K562 (cell line): Measurements from ENCODE around the gene IDI2. TPM values are rescaled to one million over a fixed set of nuclear protein-coding genes. Genes with fewer than 3 reads are reported as not detected.

Source experiments
- ARID3B ChIP-seq: fragments of 250-450 bp; sonication (Bioruptor Pico); IDR thresholded peaks from 2 replicates; pipeline ENCODE4 v1.4.0; 2020; ENCODE audit warnings: borderline replicate concordance
- ATF1 ChIP-seq, 2 experiments: fragments of 450-650 bp in 1 of 2; IDR thresholded peaks; 2 replicates each; pipeline ENCODE4 v1.6.1; 2016; ENCODE audit warnings: missing compliant biosample characterization in 1 of 2, missing genetic modification characterization in 1 of 2
- C11orf30 ChIP-seq: fragments of 450-650 bp; IDR thresholded peaks from 2 replicates; pipeline ENCODE4 v1.6.1; 2016; ENCODE audit warnings: low read depth, mild to moderate bottlenecking
- DNMT1 ChIP-seq: fragments of 450-650 bp; IDR thresholded peaks from 2 replicates; pipeline ENCODE4 v1.6.1; 2016; ENCODE audit warnings: antibody characterized with exemption, mild to moderate bottlenecking
- E2F5 ChIP-seq: sonication (generic); formaldehyde crosslinking; IDR thresholded peaks from 2 replicates; pipeline ENCODE4 v1.8.0; 2022; ENCODE audit warnings: mild to moderate bottlenecking, missing genetic modification reagents
- EP300 ChIP-seq: IDR thresholded peaks from 2 replicates; pipeline ENCODE4 v1.6.1; 2012; ENCODE audit warnings: low read length, improper control_type of control experiment
- EP400 ChIP-seq: fragments of 450-650 bp; IDR thresholded peaks from 2 replicates; pipeline ENCODE4 v1.6.1; 2017; ENCODE audit warnings: antibody characterized with exemption, mild to moderate bottlenecking, moderate library complexity
- HMG20A ChIP-seq: fragments of 450-650 bp; formaldehyde crosslinking; conservative IDR thresholded peaks from 2 replicates; pipeline ENCODE4 v1.4.0; 2020; ENCODE audit warnings: mild to moderate bottlenecking, mixed read lengths
- KLF13 ChIP-seq: fragments of 450-650 bp; IDR thresholded peaks from 2 replicates; pipeline ENCODE4 v1.6.1; 2016; ENCODE audit warnings: missing genetic modification characterization, low read depth, mild to moderate bottlenecking, missing compliant biosample characterization, moderate library complexity, borderline replicate concordance
- NFIC ChIP-seq: fragments of 450-650 bp; IDR thresholded peaks from 2 replicates; pipeline ENCODE4 v1.6.1; 2017; ENCODE audit warnings: mild to moderate bottlenecking, inconsistent platforms
- PHF8 ChIP-seq: fragments of 200-600 bp; sonication (generic); IDR thresholded peaks from 2 replicates; pipeline ENCODE4 v1.6.1; 2012; ENCODE audit warnings: mixed run types, mild to moderate bottlenecking, inconsistent platforms, low read length, moderate library complexity, borderline replicate concordance
- PTRF ChIP-seq: fragments of 450-650 bp; IDR thresholded peaks from 2 replicates; pipeline ENCODE4 v1.6.1; 2016; ENCODE audit warnings: mild to moderate bottlenecking, missing genetic modification characterization, missing compliant biosample characterization
- RBM25 ChIP-seq: fragments of 200-400 bp; formaldehyde crosslinking; IDR thresholded peaks from 2 replicates; pipeline ENCODE4 v1.6.1; 2018; ENCODE audit warnings: low read length, low read depth, moderate library complexity; ENCODE audit not compliant: severe bottlenecking
- TCF7 ChIP-seq: sonication (generic); IDR thresholded peaks from 2 replicates; pipeline ENCODE4 v1.6.1; 2016; ENCODE audit warnings: antibody characterized with exemption, borderline replicate concordance
- THRAP3 ChIP-seq: fragments of 450-650 bp; IDR thresholded peaks from 2 replicates; pipeline ENCODE4 v1.6.1; 2016; ENCODE audit warnings: mild to moderate bottlenecking, inconsistent platforms, borderline replicate concordance
- ZFX ChIP-seq: sonication (generic); formaldehyde crosslinking; IDR thresholded peaks from 2 replicates; pipeline ENCODE4 v1.8.0; 2022; ENCODE audit warnings: mild to moderate bottlenecking, missing genetic modification reagents, moderate library complexity
- ZNF224 ChIP-seq: sonication (generic); formaldehyde crosslinking; IDR thresholded peaks from 2 replicates; pipeline ENCODE4 v1.8.0; 2022; ENCODE audit warnings: mild to moderate bottlenecking, missing genetic modification reagents
- polyA plus RNA-seq, 8 experiments: library from polyadenylated mRNA; depleted of rRNA in 4 of 8; stranded (reverse) in 5 of 8; unstranded in 3 of 8; fragments of >200 nt; fragmentation: Nextera tagmentation in 2 of 8; fragmentation: Illumina TruSeq in 1 of 8; extraction: Ambion mirVana in 2 of 8; extraction: Trizol in 1 of 8; gene quantifications; 2 replicates each; pipeline versions ENCODE4 v1.2.1 to v1.2.3, GENCODE V29; 2011 to 2014; ENCODE audit warnings: inconsistent platforms in 1 of 8, missing spikeins in 1 of 8
- total RNA-seq, 7 experiments: library from RNA; depleted of rRNA in 6 of 7; stranded (reverse); fragments of >200 nt in 6 of 7; fragmentation: Illumina TruSeq in 2 of 7; extraction: Trizol in 2 of 7; gene quantifications; 2 replicates each; pipeline versions ENCODE4 v1.2.1 to v1.2.3, GENCODE V29; 2011 to 2021; ENCODE audit warnings: low replicate concordance in 1 of 7
- TF ChIP-seq, protein P1 (sequence below): sonication (generic); formaldehyde crosslinking; IDR thresholded peaks from 2 replicates; pipeline ENCODE4 v1.8.0; 2022; ENCODE audit warnings: mild to moderate bottlenecking, missing genetic modification reagents
- TF ChIP-seq, protein P2 (sequence below), 2 experiments: IDR thresholded peaks; 2 replicates each; pipeline ENCODE4 v1.6.1; 2012; ENCODE audit warnings: improper control_type of control experiment in 2 of 2, low read depth in 2 of 2, low read length in 2 of 2, borderline replicate concordance in 1 of 2

IDI2 gene
- total and polyA plus RNA-seq, 9 of the 15 experiments (the other 6 are each of a cell fraction or from before 2014, with no cell fraction given), result not detected

GRCh38 chr10:1048732-1049424, 23.2 kb upstream of the IDI2 start, which contains the start of gene IDI1 (continued):
- peak; percentile 19; the same call in 1 of the 2 replicates for TF ChIP-seq KLF13 (tag)
- no peak; the same call in 1 of the 2 replicates for TF ChIP-seq NFIC
- peak; percentile 86; the same call in 1 of the 2 replicates for TF ChIP-seq PHF8
- no peak for TF ChIP-seq THRAP3
- no peak for TF ChIP-seq ZNF224 (CRISPR knock-in tag)
- no peak; the same call in 1 of the 2 replicates for TF ChIP-seq TCF7
- TF ChIP-seq PTRF (tag), result no peak
- TF ChIP-seq ARID3B, result no peak
- TF ChIP-seq, protein P1, sequence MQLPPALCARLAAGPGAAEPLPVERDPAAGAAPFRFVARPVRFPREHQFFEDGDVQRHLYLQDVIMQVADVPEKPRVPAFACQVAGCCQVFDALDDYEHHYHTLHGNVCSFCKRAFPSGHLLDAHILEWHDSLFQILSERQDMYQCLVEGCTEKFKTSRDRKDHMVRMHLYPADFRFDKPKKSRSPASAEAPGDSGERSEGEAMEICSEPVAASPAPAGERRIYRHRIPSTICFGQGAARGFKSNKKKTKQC (CRISPR knock-in tag), result no peak
- TF ChIP-seq EP300, result no peak; the same call in none of the 2 replicates
- TF ChIP-seq E2F5 (CRISPR knock-in tag), result no peak
- TF ChIP-seq, protein P2, sequence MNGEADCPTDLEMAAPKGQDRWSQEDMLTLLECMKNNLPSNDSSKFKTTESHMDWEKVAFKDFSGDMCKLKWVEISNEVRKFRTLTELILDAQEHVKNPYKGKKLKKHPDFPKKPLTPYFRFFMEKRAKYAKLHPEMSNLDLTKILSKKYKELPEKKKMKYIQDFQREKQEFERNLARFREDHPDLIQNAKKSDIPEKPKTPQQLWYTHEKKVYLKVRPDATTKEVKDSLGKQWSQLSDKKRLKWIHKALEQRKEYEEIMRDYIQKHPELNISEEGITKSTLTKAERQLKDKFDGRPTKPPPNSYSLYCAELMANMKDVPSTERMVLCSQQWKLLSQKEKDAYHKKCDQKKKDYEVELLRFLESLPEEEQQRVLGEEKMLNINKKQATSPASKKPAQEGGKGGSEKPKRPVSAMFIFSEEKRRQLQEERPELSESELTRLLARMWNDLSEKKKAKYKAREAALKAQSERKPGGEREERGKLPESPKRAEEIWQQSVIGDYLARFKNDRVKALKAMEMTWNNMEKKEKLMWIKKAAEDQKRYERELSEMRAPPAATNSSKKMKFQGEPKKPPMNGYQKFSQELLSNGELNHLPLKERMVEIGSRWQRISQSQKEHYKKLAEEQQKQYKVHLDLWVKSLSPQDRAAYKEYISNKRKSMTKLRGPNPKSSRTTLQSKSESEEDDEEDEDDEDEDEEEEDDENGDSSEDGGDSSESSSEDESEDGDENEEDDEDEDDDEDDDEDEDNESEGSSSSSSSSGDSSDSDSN (IDR thresholded peaks at IDR 0.05; ENCODE audit: borderline replicate concordance in 1 of 2, low read depth in 2 of 2, low read length in 2 of 2), result peak; percentile 24 to 48; a peak in 1 of 4 replicates
- TF ChIP-seq C11orf30, result peak; percentile 40; the same call in 1 of the 2 replicates
- peak; percentile 52; the same call in 1 of the 2 replicates for TF ChIP-seq ZFX (CRISPR knock-in tag)
- TF ChIP-seq RBM25, result peak; percentile 99
- no peak for TF ChIP-seq HMG20A (CRISPR knock-in tag)
- TF ChIP-seq EP400, result peak; percentile 93
- TF ChIP-seq ATF1 (CRISPR knock-in tag; IDR thresholded peaks at IDR 0.05), result no peak
- TF ChIP-seq ATF1 (tag; IDR thresholded peaks at IDR 0.05), result peak; percentile 98
- no peak for TF ChIP-seq DNMT1
